LoVo (cell line): ENCODE results near the gene ETV7.
"Not testable (repeated sequence)": the region's sequence is repeated elsewhere in the genome, so short reads cannot be mapped to it uniquely, and the experiment has no call there.

Source experiments
- DNase-seq: peaks from one replicate; pipeline ENCODE4 v3.0.0-alpha.2; 2016; ENCODE audit warnings: low spot score

Gene ETV7

DNA sequence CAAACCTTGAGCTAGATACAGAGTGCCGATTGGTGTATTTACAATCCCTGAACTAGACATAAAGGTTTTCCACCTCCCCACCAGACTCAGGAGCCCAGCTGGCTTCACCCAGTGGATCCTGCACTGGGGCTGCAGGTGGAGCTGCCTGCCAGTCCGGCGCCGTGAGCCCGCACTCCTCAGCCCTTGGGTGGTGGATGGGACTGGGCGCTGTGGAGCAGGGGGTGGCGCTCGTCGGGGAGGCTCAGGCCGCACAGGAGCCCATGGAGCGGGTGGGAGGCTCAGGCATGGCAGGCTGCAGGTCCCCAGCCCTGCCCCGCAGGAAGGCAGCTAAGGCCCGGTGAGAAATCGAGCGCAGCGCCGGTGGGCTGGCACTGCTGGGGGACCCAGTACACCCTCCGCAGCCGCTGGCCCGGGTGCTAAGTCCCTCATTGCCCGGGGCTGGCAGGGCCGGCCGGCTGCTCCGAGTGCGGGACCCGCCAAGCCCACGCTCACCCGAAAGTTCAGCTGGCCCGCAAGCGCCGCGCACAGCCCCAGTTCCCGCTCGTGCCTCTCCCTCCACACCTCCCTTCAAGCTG, 23.3 kb downstream of the ETV7 start:
- DNase-seq = not testable (repeated sequence)

DNA sequence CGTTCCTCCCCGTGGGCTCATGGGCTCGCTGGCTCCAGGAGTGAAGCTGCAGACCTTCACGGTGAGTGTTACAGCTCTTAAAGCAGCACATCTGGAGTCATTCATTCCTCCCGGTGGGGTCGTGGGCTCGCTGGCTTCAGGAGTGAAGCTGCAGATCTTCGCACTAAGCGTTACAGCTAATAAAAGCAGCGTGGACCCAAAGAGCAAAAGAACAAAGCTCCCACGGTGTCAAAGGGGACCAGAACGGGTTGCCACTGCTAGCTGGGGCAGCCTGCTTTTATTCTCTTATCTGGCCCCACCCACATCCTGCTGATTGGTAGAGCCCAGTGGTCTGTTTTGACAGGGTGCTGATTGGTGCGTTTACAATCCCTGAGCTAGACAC, 24.1 kb downstream of the ETV7 start:
- not testable (repeated sequence) for DNase-seq

DNA sequence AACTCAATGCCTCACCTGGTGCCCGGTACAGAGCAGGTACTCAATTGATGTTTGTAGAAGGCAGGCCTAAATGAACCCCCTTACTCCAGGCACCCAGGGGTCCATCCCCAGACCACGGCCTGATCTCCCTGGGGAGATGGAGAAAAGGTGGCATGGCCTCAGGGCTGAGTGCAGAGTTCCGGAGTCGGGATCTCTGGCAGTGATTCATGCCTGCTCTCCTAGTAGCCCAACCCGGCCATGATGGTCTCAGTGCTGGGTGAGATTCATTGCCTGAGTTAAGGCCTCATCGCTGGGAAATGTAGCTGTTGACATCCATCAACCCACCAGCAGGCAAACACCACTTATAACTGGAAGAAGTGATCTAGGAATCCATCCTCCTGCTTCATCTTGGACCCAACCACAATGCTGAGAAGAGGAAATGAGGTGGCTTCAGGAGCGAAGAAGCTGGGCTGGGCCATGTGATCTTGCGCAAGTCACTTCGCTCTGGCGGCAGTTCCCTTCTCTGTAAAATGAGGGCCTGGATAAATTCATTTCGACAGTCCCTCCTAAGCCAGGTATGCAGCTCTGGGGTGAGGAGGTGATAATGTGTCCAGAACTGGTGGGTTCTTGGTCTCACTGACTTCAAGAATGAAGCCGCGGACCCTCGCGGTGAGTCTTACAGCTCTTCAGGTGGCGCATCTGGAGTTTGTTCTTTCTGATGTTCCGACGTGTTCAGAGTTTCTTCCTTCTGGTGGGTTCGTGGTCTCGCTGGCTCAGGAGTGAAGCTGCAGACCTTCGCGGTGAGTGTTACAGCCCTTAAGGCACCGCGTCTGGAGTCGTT, 24.7 kb downstream of the ETV7 start:
- DNase-seq = no peak

DNA sequence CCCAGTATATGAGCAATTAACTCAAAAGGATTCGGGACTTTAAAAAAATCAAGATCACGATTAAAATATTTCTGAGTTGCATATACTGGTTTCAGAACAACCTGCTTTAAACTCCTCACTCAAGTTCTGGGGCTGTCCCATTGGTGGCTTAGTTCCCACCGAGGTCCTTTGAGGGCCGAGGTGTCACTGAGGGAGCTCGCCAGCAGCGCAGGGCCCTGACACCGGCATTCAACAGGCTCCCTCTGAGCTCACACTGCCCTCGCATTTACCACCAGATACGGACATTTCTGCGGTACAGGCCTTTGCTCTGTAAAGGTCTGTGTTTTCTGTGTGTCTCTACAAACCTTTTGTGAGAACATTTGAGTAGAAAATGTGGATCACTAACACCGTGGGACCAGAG, 26.4 kb downstream of the ETV7 start:
- DNase-seq = no peak

DNA sequence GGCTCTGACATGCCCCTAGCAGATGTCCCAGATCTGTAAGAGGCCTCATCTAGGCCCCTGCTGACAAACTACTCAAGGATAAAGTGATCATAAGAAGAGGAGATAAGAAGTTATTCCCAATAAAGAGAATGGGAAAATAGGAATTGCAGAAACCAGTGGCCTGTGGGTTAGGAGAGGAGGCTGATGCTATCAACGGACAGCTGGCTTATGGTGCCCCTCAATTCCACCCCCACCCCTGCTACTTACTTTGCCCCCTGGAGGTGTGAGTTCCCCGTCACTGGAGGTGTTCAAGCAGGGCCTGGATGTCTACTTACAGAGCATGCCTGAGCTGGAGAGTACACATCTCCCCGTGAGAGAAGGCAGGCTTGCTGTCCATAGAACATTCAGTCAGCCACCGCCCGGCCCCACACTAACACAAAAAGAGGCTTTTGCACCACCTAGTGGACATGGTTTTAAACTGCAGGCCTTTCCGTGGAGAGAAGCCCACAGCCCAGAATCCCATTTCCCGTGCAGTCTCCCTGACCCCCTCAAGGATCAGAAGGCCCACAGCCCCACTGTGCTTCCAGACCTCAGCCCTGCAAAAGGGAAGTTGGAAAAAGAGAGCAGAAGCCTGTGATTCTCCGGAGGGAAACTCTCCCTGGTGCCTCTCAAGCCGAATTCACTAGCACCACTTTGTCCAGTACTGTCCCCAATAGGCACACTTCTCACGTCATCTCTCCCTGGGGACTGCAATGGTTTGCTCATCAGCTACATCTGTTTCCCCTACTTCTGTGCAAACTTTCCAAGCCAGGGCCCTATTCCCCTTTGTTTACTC, 27.0 kb downstream of the ETV7 start:
- peak; percentile 74 for DNase-seq

DNA sequence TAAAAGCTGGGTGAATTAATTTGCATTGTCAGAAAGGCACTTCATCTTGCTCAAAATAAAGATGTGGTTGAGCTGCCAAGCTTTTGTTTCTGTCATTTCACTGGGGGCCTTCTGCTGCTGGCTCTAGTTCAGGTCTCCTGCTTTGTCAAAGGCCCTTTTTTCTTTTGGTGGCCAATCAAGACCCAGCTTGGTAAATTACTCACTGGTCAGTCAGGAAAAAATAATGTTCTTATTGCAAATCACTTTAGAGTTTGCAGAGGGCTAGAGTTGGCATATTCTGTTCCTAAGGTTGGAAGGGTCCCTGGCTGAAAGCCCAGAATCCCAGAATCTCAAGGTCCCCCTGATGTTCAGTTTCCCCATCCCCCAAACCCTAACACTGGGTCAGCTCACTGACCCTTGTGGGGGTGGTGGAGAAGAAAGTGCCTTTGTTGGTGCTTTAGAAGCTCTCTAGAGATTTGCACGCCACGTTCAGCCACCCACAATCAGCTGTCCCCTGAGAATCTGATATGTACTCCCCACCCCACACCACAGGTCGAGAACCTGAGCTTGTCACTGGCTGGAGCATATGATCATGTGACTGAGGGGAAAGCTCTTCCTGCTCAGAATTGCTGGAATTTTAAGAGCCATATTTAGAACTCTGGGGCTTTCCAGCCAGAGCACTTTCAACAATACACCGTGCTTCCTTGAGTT, 29.1 kb downstream of the ETV7 start:
- DNase-seq = no peak

DNA sequence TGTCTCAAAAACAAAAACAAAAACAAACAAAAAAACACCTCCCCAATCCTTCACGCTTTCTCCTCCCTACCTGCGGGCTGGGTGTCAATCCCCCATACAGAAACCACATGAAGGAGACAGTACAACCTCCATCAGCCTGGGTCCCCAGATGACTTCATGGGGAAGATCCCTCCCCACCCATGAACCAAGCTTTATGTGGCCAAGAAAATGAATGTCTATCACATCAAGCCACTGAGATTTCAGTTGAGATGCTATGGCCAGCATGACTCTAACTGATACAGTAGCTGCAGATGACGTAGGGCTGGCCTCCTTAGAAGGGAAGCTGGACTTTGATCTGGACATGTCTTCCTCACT, 29.6 kb downstream of the ETV7 start:
- DNase-seq = no peak

DNA sequence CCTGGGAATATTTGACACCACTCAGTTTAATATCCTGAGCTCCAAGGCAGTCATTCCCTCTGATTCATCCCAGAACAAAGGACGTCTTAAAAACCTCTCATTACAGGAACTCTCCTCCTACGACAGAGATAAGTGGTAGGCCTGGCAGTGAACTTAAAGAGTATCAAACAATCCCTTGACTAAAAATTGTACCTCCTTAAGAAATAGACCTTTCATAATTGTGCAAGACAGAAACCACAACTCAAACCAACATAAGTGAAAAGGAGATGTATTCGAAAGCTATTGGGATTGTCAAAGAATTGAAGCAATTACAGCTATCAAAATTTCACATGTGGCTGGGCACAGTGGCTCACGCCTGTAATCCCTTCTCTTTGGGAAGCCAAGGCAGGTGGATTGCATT, 31.6 kb downstream of the ETV7 start:
- no peak for DNase-seq

DNA sequence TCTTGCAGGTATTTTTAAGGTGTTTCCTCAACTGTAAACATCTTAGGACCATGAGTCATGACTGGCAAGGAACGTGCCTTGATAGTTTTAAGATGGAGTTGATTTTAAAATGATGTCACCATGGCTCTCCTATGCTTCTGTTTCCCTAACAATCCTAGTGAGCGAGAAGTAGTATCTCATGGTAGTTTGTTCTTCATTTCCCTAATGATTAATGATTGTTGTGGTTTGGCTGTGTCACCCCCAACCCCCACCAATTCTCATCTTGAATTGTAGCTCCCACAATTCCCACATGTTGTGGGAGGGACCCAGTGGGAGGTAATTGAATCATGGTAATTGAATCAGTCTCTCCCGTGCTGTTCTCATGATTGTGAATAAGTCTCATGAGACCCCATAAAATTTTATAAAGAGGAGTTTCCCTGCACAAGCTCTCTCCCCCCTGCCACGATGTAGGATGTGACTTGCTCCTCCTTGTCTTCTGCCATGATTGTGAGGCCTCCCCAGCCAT, 34.0 kb downstream of the ETV7 start:
- no peak for DNase-seq

DNA sequence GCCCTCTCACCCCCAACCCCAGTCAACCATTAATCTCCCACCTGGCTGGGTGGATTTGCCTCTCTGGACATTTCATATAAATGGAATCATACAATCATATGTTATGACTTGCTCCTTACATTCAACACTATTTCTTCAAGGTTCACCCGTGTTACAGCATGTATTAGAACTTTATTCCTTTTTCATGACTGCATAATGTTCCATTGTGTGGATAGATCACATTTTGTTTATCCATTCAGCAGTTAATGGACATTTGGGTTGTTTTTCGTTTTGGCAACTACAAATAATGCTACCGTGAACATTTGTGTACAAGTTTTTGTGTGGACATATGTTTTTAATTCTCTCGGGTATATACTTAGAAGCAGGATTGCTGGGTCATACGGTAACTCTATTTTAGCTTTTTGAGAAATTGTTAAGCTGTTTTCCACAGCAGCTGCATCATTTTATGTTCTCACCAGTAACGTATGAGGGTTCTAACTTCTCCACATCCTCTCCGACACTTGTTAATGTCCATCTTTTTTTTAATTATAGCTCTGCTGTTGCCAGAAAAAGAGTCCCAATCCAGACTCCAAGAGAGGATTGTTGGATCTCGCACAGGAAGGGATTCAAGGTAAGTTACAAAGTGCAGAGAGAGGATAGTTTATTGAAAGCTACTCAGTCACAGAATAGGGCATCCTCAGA, 34.9 kb downstream of the ETV7 start:
- DNase-seq = no peak

DNA sequence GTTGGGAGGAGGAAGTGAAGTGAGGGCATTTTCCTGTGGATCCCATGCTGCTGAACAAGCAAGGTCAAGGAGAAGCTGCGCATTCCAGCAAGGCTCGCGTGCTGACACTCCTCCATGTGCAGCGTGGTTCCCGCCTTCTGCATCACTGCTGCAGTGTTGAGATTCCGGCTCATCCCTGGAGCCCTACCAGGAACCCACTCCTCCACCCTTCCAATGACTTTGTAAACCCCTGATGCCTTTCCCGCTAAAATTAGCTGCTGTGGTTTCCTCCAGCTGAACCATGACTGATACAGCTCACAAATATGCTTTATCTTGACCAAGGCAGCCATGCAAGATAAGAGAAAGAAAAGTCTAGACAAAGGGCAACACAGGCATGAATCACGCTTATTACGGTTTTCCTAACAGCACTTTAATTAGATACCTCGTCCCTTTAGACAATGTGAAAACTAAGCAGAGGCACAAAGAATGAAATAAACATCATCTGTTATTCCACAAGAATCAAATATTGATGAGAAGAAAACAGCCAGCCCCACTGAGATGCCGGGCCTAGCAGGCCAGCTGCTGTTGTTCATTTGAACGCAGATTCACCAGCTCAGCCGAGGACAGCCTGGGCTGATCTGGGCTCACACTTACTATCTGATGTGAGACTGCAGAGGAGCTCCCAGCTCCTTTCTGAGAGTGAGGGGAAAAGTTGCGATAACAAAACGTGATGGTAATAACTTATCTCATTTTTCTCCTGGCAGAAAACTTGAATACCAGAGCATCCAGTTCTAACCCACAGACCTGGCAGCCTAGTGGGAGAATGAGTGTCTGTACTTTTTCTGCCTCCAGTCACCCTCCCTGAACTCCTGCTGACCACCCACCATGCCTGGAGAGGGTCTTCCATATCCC, 36.5 kb downstream of the ETV7 start:
- no peak for DNase-seq

DNA sequence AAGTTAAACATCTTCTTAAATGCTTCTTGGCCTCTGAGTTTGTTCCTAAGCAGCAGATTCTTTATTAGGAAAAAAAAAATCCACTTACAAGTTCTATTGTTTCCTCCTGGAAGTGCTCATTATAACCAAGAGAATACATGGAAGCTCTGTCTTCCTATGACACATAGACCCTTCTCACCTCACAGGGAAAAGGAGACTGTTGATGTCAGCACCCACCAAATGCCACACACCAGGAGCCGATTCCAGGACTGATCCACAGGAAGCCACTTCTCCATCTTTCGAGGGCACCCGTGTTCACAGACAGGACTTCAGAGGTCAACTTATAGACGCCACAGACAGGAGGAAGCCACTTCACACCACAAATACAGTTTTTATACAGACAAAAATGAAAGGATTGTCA, 37.4 kb downstream of the ETV7 start:
- no peak for DNase-seq

DNA sequence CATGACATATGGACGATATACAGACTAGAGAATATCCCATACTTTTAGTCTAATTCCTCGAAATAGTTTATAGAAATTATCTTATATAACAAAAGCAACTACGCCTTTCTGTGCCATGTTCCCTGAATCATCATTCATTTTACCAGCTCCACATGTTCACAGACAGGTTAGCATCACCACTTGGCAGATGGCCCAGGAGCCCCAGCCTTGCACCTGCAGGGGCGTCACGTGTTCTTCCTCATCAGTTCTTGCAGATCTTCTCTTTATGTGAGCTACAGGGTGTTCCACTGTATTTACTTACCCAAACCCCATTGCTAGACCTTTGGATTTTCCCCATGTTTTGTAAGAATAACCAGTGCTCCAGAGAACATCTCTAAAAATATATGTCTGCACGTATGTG, 38.2 kb downstream of the ETV7 start:
- no peak for DNase-seq

DNA sequence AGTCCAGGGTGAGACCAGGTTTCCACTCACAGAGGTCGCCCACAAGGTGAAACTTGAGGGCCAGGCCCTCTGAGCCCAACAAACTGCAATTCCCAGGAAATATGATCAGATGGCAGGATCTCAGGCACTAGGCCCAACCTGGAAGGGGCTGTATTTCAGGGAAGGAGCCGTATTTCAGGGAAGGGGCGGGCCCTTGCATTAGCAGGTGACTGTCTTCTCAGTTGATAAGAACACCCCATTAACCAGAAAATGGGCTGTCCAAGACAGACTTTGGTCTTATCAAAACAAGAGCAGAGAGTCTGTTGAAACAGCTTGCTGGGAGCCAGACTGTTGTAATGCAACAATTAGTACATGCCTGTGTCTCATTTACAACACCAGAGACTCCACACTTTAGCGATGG, 39.8 kb downstream of the ETV7 start:
- DNase-seq = no peak

DNA sequence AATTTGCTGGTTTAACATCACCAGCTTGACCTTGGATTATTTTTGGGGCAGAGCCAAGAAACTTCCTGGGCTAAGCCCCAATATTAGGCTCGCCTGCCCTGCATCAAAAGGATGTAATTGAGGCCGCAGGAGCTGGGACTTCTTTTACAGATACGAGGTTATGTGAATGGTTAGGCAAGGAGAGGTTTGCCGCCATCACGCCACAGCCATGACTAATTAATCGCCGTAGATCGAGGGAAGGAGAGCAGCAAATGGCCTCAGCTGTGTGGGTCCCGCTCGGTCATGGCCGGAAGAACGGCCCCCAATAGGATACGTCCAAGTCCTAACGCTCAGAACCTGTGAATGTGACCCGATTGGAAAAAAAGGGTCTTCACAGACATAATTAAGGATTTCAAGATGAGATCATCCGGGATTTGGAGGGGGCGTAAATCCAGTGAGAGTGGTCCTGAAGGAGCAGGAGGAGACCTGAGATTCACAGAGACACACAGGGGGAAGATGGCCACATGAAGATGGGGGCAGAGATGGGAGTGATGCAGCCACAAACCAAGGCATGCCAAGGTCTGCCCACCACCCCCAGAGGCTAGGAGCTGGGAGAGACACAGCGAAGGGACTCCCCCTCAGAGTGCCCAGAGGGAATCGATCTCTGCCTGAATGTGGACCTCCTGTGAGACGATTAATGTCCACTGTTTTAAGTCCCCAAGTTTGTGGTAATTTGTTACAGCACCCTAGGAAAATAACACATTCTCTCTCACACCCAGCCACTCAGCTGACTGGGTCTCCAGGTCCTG, 40.8 kb downstream of the ETV7 start:
- no peak for DNase-seq

DNA sequence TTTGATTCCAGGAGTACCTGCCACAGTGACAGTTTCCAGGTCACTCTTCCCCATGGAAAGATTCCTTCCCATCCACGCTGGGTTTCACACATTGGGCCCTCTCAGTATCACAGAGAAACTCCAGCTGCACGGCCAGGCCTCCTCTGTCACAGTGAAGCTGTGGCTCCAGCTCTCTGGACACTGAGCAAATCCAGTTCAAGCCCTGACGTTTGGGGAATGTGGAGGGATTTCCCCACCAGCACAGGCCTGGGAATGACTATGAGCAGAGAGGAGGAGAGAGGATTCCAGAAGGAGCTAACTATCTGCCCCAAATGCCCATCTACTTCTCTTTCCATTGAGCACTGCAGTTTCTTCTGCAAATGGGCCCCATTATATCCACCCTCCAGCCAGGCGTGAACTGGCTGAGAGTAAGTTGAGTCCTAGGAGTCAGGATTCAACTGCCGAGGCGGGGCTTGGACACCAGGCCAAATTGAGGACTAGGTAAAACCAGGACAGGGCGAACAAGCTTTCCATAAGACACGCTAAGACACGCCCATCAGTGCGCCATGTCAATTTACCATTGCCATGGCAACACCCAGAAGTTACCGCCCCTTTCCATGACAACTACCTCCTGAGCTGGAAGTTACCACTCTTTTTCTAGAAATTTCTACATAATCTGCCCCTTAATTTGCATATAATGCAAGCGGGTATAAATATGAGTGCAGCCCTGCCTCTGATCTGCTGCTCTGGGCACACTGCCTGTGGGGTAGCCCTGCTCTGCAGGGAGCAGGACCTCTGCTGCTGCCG, 41.6 kb downstream of the ETV7 start:
- DNase-seq = no peak

DNA sequence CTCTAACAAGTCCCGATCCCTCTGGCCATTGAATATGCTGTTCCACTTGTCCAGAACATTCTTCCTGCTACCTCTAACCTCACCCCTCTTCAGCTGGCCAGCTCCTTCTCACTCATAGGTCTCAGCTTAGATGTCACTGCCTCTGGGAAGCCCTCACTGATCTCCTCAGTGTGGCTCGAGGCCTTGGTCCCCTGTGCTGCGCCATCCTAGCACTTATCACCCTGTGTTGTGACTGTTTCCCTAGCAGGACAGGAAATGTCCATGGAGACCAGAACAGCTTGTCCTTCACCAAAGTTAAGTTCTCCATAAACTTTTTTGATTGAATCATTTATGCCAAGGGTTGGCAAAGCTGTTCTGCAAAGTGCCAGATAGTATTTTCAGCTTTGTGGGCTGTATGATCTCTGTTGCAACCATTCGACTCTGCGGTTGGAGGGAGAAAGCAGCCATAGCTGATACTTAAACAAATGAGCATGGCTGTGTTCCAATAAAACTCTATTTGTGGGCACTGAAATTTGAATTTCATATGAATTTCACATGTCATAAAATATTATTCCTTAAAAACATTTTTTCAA, 44.3 kb downstream of the ETV7 start:
- no peak for DNase-seq

DNA sequence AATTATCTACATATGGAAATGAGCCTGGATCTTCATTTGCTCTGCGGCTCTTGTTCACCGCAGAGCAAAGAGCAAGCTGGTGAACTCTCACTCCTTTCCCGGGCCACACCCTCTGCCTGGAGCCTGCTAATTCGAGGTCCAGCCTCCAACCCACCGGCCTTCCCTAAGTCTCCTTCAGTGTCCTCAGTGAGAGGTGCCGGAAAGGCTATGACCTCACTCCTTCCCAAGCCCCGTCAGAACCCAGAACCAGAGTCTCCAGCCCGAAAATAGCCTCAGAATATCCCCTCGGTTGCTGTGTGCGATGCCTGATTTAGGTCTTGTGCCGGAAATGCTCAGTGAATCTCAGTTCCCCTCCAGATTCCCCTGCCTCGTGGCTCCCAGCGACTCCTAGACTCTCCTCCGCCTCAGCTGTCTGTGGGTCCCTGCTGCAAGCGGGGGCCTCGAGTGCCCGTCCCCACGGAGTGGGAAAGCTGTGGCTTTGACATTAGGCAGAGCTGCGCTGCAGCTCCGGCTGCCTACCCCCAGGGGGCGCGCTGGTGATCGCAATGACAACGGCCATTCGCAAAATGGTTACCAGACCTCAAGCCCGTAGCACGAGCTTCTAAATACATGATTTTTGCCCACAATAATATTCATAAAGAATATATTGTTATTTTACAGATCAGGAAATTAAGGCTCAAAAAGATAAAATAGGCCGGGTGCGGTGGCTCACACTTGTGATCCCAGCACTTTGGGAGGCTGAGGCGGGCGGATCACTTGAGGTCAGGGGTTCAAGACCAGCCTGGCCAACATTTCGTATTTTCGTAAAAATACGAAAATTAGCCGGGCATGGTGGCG, 46.6 kb downstream of the ETV7 start:
- peak; percentile 79 for DNase-seq
